HepG2 (cell line): ENCODE data around the gene FBXW5. TPM values are rescaled to one million over a fixed set of nuclear protein-coding genes. Genes with fewer than 3 reads are reported as not detected.

Source experiments
- ATAC-seq: fragments of 200-7000 bp; cut with Tn5 transposase; 3 replicates; pipeline ENCODE4 v1.9.1; 2020; ENCODE audit warnings: mild to moderate bottlenecking, moderate library complexity
- BruUV-seq: library from RNA; stranded (reverse); fragments of 400-500 nt; replicated peaks from 2 replicates; lab custom pipeline; 2021; lab: Mats Ljungman, UMichigan
- CTCF ChIA-PET: fragments of 300-600 bp; formaldehyde crosslinking; extraction: SDS; loops from one replicate; lab custom pipeline; 2021; ENCODE audit warnings: low total read pairs, inconsistent platforms, low intra/inter-chr PET ratio; lab: Yijun Ruan, JAX
- POLR2A ChIA-PET: fragments of 350-600 bp; sonication (Branson Sonifier 250); formaldehyde crosslinking; loops from one replicate; lab custom pipeline; 2020; ENCODE audit warnings: antibody characterized with exemption, inconsistent platforms; lab: Yijun Ruan, JAX
- DNase-seq: peaks from one replicate; pipeline ENCODE4 v3.0.0-alpha.2; 2015; ENCODE audit warnings: low spot score
- FAIRE-seq: peaks from 3 replicates; lab custom pipeline; 2011; peaks lifted over from hg19 to GRCh38; lab: Jason Lieb, UNC
- H2AFZ ChIP-seq: one replicate; pipeline ENCODE4 v1.6.1; 2011; ENCODE audit warnings: low read length, inconsistent platforms
- H3K27ac ChIP-seq: fragments of 300-600 bp; 3 replicates; pipeline ENCODE4 v1.8.0; 2011; ENCODE audit warnings: mixed run types, mild to moderate bottlenecking, mixed read lengths, low read length, inconsistent platforms; ENCODE audit not compliant: insufficient read depth; ENCODE audit errors: extremely low read length
- H3K27me3 ChIP-seq, 2 experiments: fragments of 200-600 bp in 1 of 2; 2 replicates in 1 of 2; 3 replicates in 1 of 2; pipeline versions ENCODE4 v1.6.0 to v1.8.0; 2011; ENCODE audit warnings: low read length in 2 of 2, mild to moderate bottlenecking in 2 of 2, moderate library complexity in 2 of 2, inconsistent platforms in 1 of 2; ENCODE audit not compliant: insufficient read depth in 2 of 2, control insufficient read depth in 1 of 2
- H3K36me3 ChIP-seq, 2 experiments: fragments of 200-600 bp in 1 of 2; replicated peaks in 1 of 2; 2 replicates in 1 of 2; 3 replicates in 1 of 2; pipeline versions ENCODE4 v1.5.1 to v1.8.0; 2011; ENCODE audit warnings: low read length in 2 of 2, inconsistent platforms in 1 of 2; ENCODE audit not compliant: insufficient read depth in 2 of 2, control insufficient read depth in 1 of 2
- H3K4me1 ChIP-seq: 2 replicates; pipeline ENCODE4 v1.5.1; 2012; ENCODE audit warnings: low read length, inconsistent platforms; ENCODE audit not compliant: insufficient read depth
- H3K4me2 ChIP-seq: 2 replicates; pipeline ENCODE4 v1.6.0; 2011; ENCODE audit warnings: low read depth, low read length, inconsistent platforms
- H3K4me3 ChIP-seq, 3 experiments: fragments of 200-600 bp in 1 of 3; sonication (generic), shearing (Covaris generic) in 1 of 3; replicated peaks in 1 of 3; 2 replicates each; pipeline ENCODE4 v1.5.1; 2011 to 2016; ENCODE audit warnings: low read length in 3 of 3, inconsistent platforms in 2 of 3, low read depth in 2 of 3, mild to moderate bottlenecking in 2 of 3, control low read depth in 1 of 3, mixed read lengths in 1 of 3; ENCODE audit not compliant: insufficient read depth in 1 of 3
- H3K79me2 ChIP-seq: one replicate; pipeline ENCODE4 v1.6.1; 2011; ENCODE audit warnings: low read length, inconsistent platforms; ENCODE audit not compliant: insufficient read depth
- H3K9ac ChIP-seq: 2 replicates; pipeline ENCODE4 v1.6.0; 2011; ENCODE audit warnings: mild to moderate bottlenecking, low read depth, low read length, inconsistent platforms; ENCODE audit not compliant: insufficient read depth
- H3K9me3 ChIP-seq: 2 replicates; pipeline ENCODE4 v1.5.1; 2012; ENCODE audit warnings: mild to moderate bottlenecking, low read length
- H4K20me1 ChIP-seq: 2 replicates; pipeline ENCODE4 v1.6.0; 2011; ENCODE audit warnings: inconsistent platforms, mild to moderate bottlenecking, low read length, moderate library complexity; ENCODE audit not compliant: insufficient read depth
- ARNT2 ChIP-seq: sonication (generic); formaldehyde crosslinking; IDR thresholded peaks from 2 replicates; pipeline ENCODE4 v1.8.0; 2022; ENCODE audit warnings: mild to moderate bottlenecking, low read depth, missing genetic modification reagents, moderate library complexity
- EHMT2 ChIP-seq: fragments of 200-600 bp; sonication (generic); IDR thresholded peaks from 2 replicates; pipeline ENCODE4 v1.7.0; 2017; ENCODE audit warnings: antibody characterized with exemption, low read depth, low read length, borderline replicate concordance
- HNF4G ChIP-seq, 2 experiments: sonication (generic) in 1 of 2; formaldehyde crosslinking in 1 of 2; IDR thresholded peaks; 2 replicates each; pipeline versions ENCODE4 v1.4.0 to v1.6.1; 2011 to 2020; ENCODE audit warnings: borderline replicate concordance in 2 of 2, low read depth in 2 of 2, mild to moderate bottlenecking in 2 of 2, low read length in 1 of 2, missing genetic modification reagents in 1 of 2, moderate library complexity in 1 of 2
- HOXA5 ChIP-seq: sonication (generic); formaldehyde crosslinking; IDR thresholded peaks from 2 replicates; pipeline ENCODE4 v1.4.0; 2020; ENCODE audit warnings: missing genetic modification reagents
- IKZF4 ChIP-seq: sonication (generic); formaldehyde crosslinking; IDR thresholded peaks from 2 replicates; pipeline ENCODE4 v1.5.1; 2020; ENCODE audit warnings: borderline replicate concordance, mild to moderate bottlenecking, low read depth, missing genetic modification reagents; ENCODE audit errors: not compliant biosample characterization
- NFE2L2 ChIP-seq: fragments of 150-350 bp; IDR thresholded peaks from 2 replicates; pipeline ENCODE4 v1.6.1; 2014; ENCODE audit warnings: low read length
- NFRKB ChIP-seq: fragments of 450-650 bp; IDR thresholded peaks from 2 replicates; pipeline ENCODE4 v1.6.1; 2017
- NFYC ChIP-seq: IDR thresholded peaks from 2 replicates; pipeline ENCODE4 v1.6.1; 2016; ENCODE audit warnings: missing genetic modification reagents, missing compliant biosample characterization
- POLR2A ChIP-seq, 2 experiments: IDR thresholded peaks; 2 replicates each; pipeline ENCODE4 v1.6.1; 2011; ENCODE audit warnings: low read depth in 2 of 2, low read length in 2 of 2, mild to moderate bottlenecking in 1 of 2, moderate library complexity in 1 of 2; ENCODE audit not compliant: insufficient read depth in 1 of 2
- RNF219 ChIP-seq: sonication (generic); formaldehyde crosslinking; IDR thresholded peaks from 2 replicates; pipeline ENCODE4 v1.5.0; 2020; ENCODE audit warnings: mild to moderate bottlenecking, missing genetic modification reagents
- RXRA ChIP-seq: sonication (generic); formaldehyde crosslinking; IDR thresholded peaks from 2 replicates; pipeline ENCODE4 v1.5.1; 2020; ENCODE audit warnings: missing genetic modification reagents
- TCF7L2 ChIP-seq: IDR thresholded peaks from 2 replicates; pipeline ENCODE4 v1.6.1; 2011; ENCODE audit warnings: mild to moderate bottlenecking, low read depth, low read length, moderate library complexity
- TSC22D2 ChIP-seq: sonication (generic); formaldehyde crosslinking; IDR thresholded peaks from 2 replicates; pipeline ENCODE4 v1.5.1; 2020; ENCODE audit warnings: missing genetic modification reagents, mild to moderate bottlenecking, borderline replicate concordance
- WIZ ChIP-seq: sonication (generic); formaldehyde crosslinking; IDR thresholded peaks from 2 replicates; pipeline ENCODE4 v1.5.1; 2020; ENCODE audit warnings: mild to moderate bottlenecking, missing genetic modification reagents
- ZFP37 ChIP-seq: sonication (generic); formaldehyde crosslinking; IDR thresholded peaks from 2 replicates; pipeline ENCODE4 v1.4.0; 2020; ENCODE audit warnings: missing genetic modification reagents, borderline replicate concordance
- ZNF136 ChIP-seq: sonication (generic); formaldehyde crosslinking; IDR thresholded peaks from 2 replicates; pipeline ENCODE4 v1.8.1; 2022; ENCODE audit warnings: low read depth, mild to moderate bottlenecking, moderate library complexity, missing genetic modification reagents
- ZNF230 ChIP-seq: sonication (generic); formaldehyde crosslinking; IDR thresholded peaks from 2 replicates; pipeline ENCODE4 v1.4.0; 2020; ENCODE audit warnings: mild to moderate bottlenecking, missing genetic modification reagents
- ZNF326 ChIP-seq: sonication (generic); formaldehyde crosslinking; IDR thresholded peaks from 2 replicates; pipeline ENCODE4 v1.4.0; 2020; ENCODE audit warnings: missing genetic modification reagents, borderline replicate concordance
- ZNF547 ChIP-seq: sonication (generic); formaldehyde crosslinking; IDR thresholded peaks from 2 replicates; pipeline ENCODE4 v1.5.1; 2020; ENCODE audit warnings: mild to moderate bottlenecking, missing genetic modification reagents
- ZNF562 ChIP-seq: sonication (generic); formaldehyde crosslinking; IDR thresholded peaks from 2 replicates; pipeline ENCODE4 v1.8.0; 2022; ENCODE audit warnings: missing genetic modification reagents, borderline replicate concordance
- ZNF879 ChIP-seq: sonication (generic); formaldehyde crosslinking; IDR thresholded peaks from 2 replicates; pipeline ENCODE4 v1.8.1; 2023; ENCODE audit warnings: missing genetic modification reagents
- WGBS: methylation state at CpG from one replicate; pipeline ENCODE4 v1.1.6; 2017; ENCODE audit warnings: low lambda C conversion rate; 5-methylcytosine and 5-hydroxymethylcytosine counted together
- in situ Hi-C: cut with HindIII; loops from 2 replicates; pipeline ENCODE4 v1.10.0; 2017; ENCODE audit warnings: low pct_unique_long_range_greater_than_20kb; ENCODE audit not compliant: extremely low pct_ligation_motif_present
- intact Hi-C: fragments of 100-400 bp; cut with micrococcal nuclease; formaldehyde crosslinking; loops from one replicate; pipeline ENCODE4 v1.10.0; 2022; ENCODE audit not compliant: unreplicated experiment
- polyA plus RNA-seq, 8 experiments: library from polyadenylated mRNA; depleted of rRNA in 3 of 8; stranded (reverse) in 7 of 8; unstranded in 1 of 8; fragments of >200 nt; fragmentation: Illumina TruSeq in 4 of 8; extraction: Trizol in 4 of 8; gene quantifications; 2 replicates each; pipeline versions ENCODE4 v1.2.1 to v1.2.3, GENCODE V29; 2011 to 2016; ENCODE audit warnings: low read depth in 4 of 8, missing spikeins in 1 of 8, mixed read lengths in 1 of 8; ENCODE audit not compliant: insufficient read depth in 1 of 8
- total RNA-seq, 5 experiments: library from RNA; depleted of rRNA; stranded (reverse); fragments of >200 nt; fragmentation: Illumina TruSeq; extraction: Trizol; gene quantifications; 2 replicates each; pipeline ENCODE4 v1.2.3, GENCODE V29; 2016; ENCODE audit warnings: low read depth in 1 of 5

Gene FBXW5
- total and polyA plus RNA-seq, 2 of the 13 experiments (the other 11 are each of a cell fraction or from before 2014, with no cell fraction given), result 52.0 to 60.4 TPM

GRCh38 chr9:136991993-136992818 is 47.7 kb upstream of the FBXW5 start, which contains the start of gene PAXX (continued):
- TF ChIP-seq TSC22D2 (CRISPR knock-in tag) (no peak), POLR2A (IDR thresholded peaks at IDR 0.05; ENCODE audit: insufficient read depth in 1 of 2, low read depth in 2 of 2, low read length in 2 of 2) (peak in 1 of 2 experiments; percentile 62; a peak in 2 of 4 replicates), ZNF230 (CRISPR knock-in tag) (no peak), ZNF879 (CRISPR knock-in tag) (peak; percentile 73; the same call in 1 of the 2 replicates), ZNF326 (CRISPR knock-in tag) (no peak), IKZF4 (CRISPR knock-in tag) (peak; percentile 61), WIZ (no peak), ZNF547 (CRISPR knock-in tag) (peak; percentile 94), ARNT2 (CRISPR knock-in tag) (peak; percentile 72; the same call in 1 of the 2 replicates), NFE2L2 (no peak), TCF7L2 (no peak), EHMT2 (no peak)

GRCh38 chr9:136990242-136990911 is 45.8 kb upstream of the FBXW5 start:
- 16% methylated on average over 8 of the region's 10 CpGs for WGBS
- Histone ChIP-seq H4K20me1 (no peaks in the 10 kb centered on the region), H3K4me2 (peak overlapping the region; percentile 25), H3K27ac (no peak overlapping the region), H2AFZ (no peak overlapping the region), H3K27me3 (peaks cover 3 to 15% of the 10 kb centered on the region in 2 experiments; a peak in 3 of 5 replicates), H3K4me1 (peaks cover 48% of the 10 kb centered on the region), H3K9me3 (no peaks in the 10 kb centered on the region), H3K36me3 (no peaks in the 10 kb centered on the region), H3K9ac (no peak overlapping the region), H3K4me3 (no peak overlapping the region), H3K79me2 (peaks cover 5% of the 10 kb centered on the region)
- ChIA-PET CTCF (no interaction called here), POLR2A (no interaction called here)
- in situ Hi-C loops (no loop called here), intact Hi-C loops (no loop called here)
- DNase-seq, result peak; percentile 72
- BruUV-seq, result no TSS peak
- FAIRE-seq, result no peak
- no peak for ATAC-seq
- no peak for TF ChIP-seq ZNF136
- TF ChIP-seq ZNF879 (CRISPR knock-in tag), result no peak
- TF ChIP-seq RNF219, result no peak
- no peak for TF ChIP-seq NFRKB
- TF ChIP-seq HOXA5 (CRISPR knock-in tag), result no peak
- no peak for TF ChIP-seq NFYC (CRISPR knock-in tag)
- no peak for TF ChIP-seq ZNF562 (CRISPR knock-in tag)
- TF ChIP-seq ZFP37 (CRISPR knock-in tag), result no peak
- TF ChIP-seq HNF4G (IDR thresholded peaks at IDR 0.05; ENCODE audit: borderline replicate concordance, low read depth, low read length), result no peak
- no peak for TF ChIP-seq HNF4G (CRISPR knock-in tag; IDR thresholded peaks at IDR 0.05; ENCODE audit: borderline replicate concordance, low read depth)
- peak; percentile 11; the same call in 1 of the 2 replicates for TF ChIP-seq RXRA (CRISPR knock-in tag)
